GM19397 (cell line): ENCODE results near the gene PEAR1.
A peak's percentile ranks its signal among the peaks of the same experiment; 100 is the strongest.

ENCODE experiments used
- ATAC-seq: cut with Tn5 transposase; IDR thresholded peaks from one replicate; pipeline ENCODE4 v1.9.1; 2021; ENCODE audit warnings: mild to moderate bottlenecking, moderate library complexity; ENCODE audit not compliant: unreplicated experiment

Gene PEAR1

GRCh38 chr1:156860113-156860627, 33.3 kb upstream of the PEAR1 start:
- no peak for ATAC-seq

GRCh38 chr1:156860628-156861423, 32.7 kb upstream of the PEAR1 start, which contains the start of gene NTRK1:
NTRK1 (plus strand) TSS chr1:156860865; CDS start chr1:156860935, 70 bp downstream.
- peak; percentile 47 for ATAC-seq

GRCh38 chr1:156862584-156862983, 30.9 kb upstream of the PEAR1 start:
- ATAC-seq, result no peak

GRCh38 chr1:156862997-156863599, 30.4 kb upstream of the PEAR1 start:
- ATAC-seq, result no peak

- ATAC-seq, result no peak
Observed at GRCh38 chr1:156863631-156864030, 29.9 kb upstream of the PEAR1 start.

GRCh38 chr1:156864796-156865195, 28.7 kb upstream of the PEAR1 start:
- no peak for ATAC-seq

- ATAC-seq, result no peak
Observed at GRCh38 chr1:156865258-156865657, 28.3 kb upstream of the PEAR1 start.

- no peak for ATAC-seq
Observed at GRCh38 chr1:156865865-156866248, 27.7 kb upstream of the PEAR1 start.

- ATAC-seq, result no peak
Observed at GRCh38 chr1:156866249-156866909, 27.1 kb upstream of the PEAR1 start.

- ATAC-seq, result no peak
Observed at GRCh38 chr1:156868341-156868740, 25.2 kb upstream of the PEAR1 start.

GRCh38 chr1:156869455-156869854, 24.1 kb upstream of the PEAR1 start:
- no peak for ATAC-seq

- ATAC-seq, result no peak
Observed at GRCh38 chr1:156873659-156874058, 19.9 kb upstream of the PEAR1 start.

GRCh38 chr1:156874142-156874541, 19.4 kb upstream of the PEAR1 start:
- ATAC-seq, result no peak

GRCh38 chr1:156874572-156875340, 18.8 kb upstream of the PEAR1 start:
- ATAC-seq, result no peak

- no peak for ATAC-seq
Observed at GRCh38 chr1:156875341-156875615, 18.2 kb upstream of the PEAR1 start.

- no peak for ATAC-seq
Observed at GRCh38 chr1:156876281-156876680, 17.2 kb upstream of the PEAR1 start.

GRCh38 chr1:156877433-156878170, 15.9 kb upstream of the PEAR1 start:
- no peak for ATAC-seq

- ATAC-seq, result no peak
Observed at GRCh38 chr1:156879876-156880275, 13.6 kb upstream of the PEAR1 start.

GRCh38 chr1:156880473-156880872, 13.0 kb upstream of the PEAR1 start:
- ATAC-seq, result no peak

GRCh38 chr1:156881101-156881500, 12.4 kb upstream of the PEAR1 start:
- no peak for ATAC-seq

- no peak for ATAC-seq
Observed at GRCh38 chr1:156881663-156882062, 11.9 kb upstream of the PEAR1 start.
